HepG2 (cell line): ENCODE results near the gene ATP5F1E. TPM values are rescaled to one million over a fixed set of nuclear protein-coding genes. Genes with fewer than 3 reads are reported as not detected.
A peak's percentile ranks its signal among the peaks of the same experiment; 100 is the strongest.

Experiments
- ARNTL ChIP-seq: sonication (generic); formaldehyde crosslinking; IDR thresholded peaks from 2 replicates; pipeline ENCODE4 v1.4.0; 2020; ENCODE audit warnings: mild to moderate bottlenecking, missing genetic modification reagents
- DNMT1 ChIP-seq: sonication (generic); formaldehyde crosslinking; IDR thresholded peaks from 2 replicates; pipeline ENCODE4 v1.5.1; 2020; ENCODE audit warnings: mild to moderate bottlenecking, missing genetic modification reagents
- FOXK2 ChIP-seq: fragments of 450-650 bp; IDR thresholded peaks from 2 replicates; pipeline ENCODE4 v1.6.1; 2016
- GABPB1 ChIP-seq: IDR thresholded peaks from 2 replicates; pipeline ENCODE4 v1.6.1; 2016; ENCODE audit warnings: mild to moderate bottlenecking, missing genetic modification reagents, moderate library complexity, missing compliant biosample characterization
- KDM5B ChIP-seq: sonication (generic); formaldehyde crosslinking; IDR thresholded peaks from 2 replicates; pipeline ENCODE4 v1.4.0; 2020; ENCODE audit warnings: missing genetic modification reagents, mild to moderate bottlenecking, borderline replicate concordance
- MED1 ChIP-seq: sonication (generic); formaldehyde crosslinking; IDR thresholded peaks from 2 replicates; pipeline ENCODE4 v1.4.0; 2020; ENCODE audit warnings: missing genetic modification reagents
- MIER2 ChIP-seq: IDR thresholded peaks from 2 replicates; pipeline ENCODE4 v1.6.1; 2016; ENCODE audit warnings: missing biosample characterization, missing genetic modification reagents
- SOX5 ChIP-seq: IDR thresholded peaks from 2 replicates; pipeline ENCODE4 v1.6.1; 2016; ENCODE audit warnings: borderline replicate concordance
- ZSCAN30 ChIP-seq: sonication (generic); formaldehyde crosslinking; IDR thresholded peaks from 2 replicates; pipeline ENCODE4 v1.5.0; 2020; ENCODE audit warnings: mild to moderate bottlenecking, missing genetic modification reagents
- polyA plus RNA-seq, 8 experiments: library from polyadenylated mRNA; depleted of rRNA in 3 of 8; stranded (reverse) in 7 of 8; unstranded in 1 of 8; fragments of >200 nt; fragmentation: Illumina TruSeq in 4 of 8; extraction: Trizol in 4 of 8; gene quantifications; 2 replicates each; pipeline versions ENCODE4 v1.2.1 to v1.2.3, GENCODE V29; 2011 to 2016; ENCODE audit warnings: low read depth in 4 of 8, missing spikeins in 1 of 8, mixed read lengths in 1 of 8; ENCODE audit not compliant: insufficient read depth in 1 of 8
- total RNA-seq, 5 experiments: library from RNA; depleted of rRNA; stranded (reverse); fragments of >200 nt; fragmentation: Illumina TruSeq; extraction: Trizol; gene quantifications; 2 replicates each; pipeline ENCODE4 v1.2.3, GENCODE V29; 2016; ENCODE audit warnings: low read depth in 1 of 5
- TF ChIP-seq, protein P1 (sequence below), 2 experiments: IDR thresholded peaks; 2 replicates each; pipeline ENCODE4 v1.6.1; 2011 to 2012; ENCODE audit warnings: low read length in 2 of 2, borderline replicate concordance in 1 of 2, low read depth in 1 of 2, mild to moderate bottlenecking in 1 of 2, moderate library complexity in 1 of 2
- TF ChIP-seq, protein P2 (sequence below): sonication (generic); formaldehyde crosslinking; IDR thresholded peaks from 2 replicates; pipeline ENCODE4 v1.5.0; 2020; ENCODE audit warnings: mild to moderate bottlenecking, missing genetic modification reagents, borderline replicate concordance
- TF ChIP-seq, protein P3 (sequence below): sonication (generic); formaldehyde crosslinking; IDR thresholded peaks from 2 replicates; pipeline ENCODE4 v1.5.1; 2020; ENCODE audit warnings: missing genetic modification reagents, mild to moderate bottlenecking, borderline replicate concordance
- TF ChIP-seq, protein P4 (sequence below): sonication (generic); formaldehyde crosslinking; IDR thresholded peaks from 2 replicates; pipeline ENCODE4 v1.8.0; 2022; ENCODE audit warnings: mild to moderate bottlenecking, missing genetic modification reagents, moderate library complexity
- TF ChIP-seq, protein P5 (sequence below): sonication (generic); formaldehyde crosslinking; IDR thresholded peaks from 2 replicates; pipeline ENCODE4 v1.5.1; 2020; ENCODE audit warnings: mild to moderate bottlenecking, missing genetic modification reagents, moderate library complexity
- TF ChIP-seq, protein P6 (sequence below): sonication (generic); formaldehyde crosslinking; IDR thresholded peaks from 2 replicates; pipeline ENCODE4 v1.4.0; 2020; ENCODE audit warnings: missing genetic modification reagents

ATP5F1E gene
- total and polyA plus RNA-seq, 2 of the 13 experiments (the other 11 are each of a cell fraction or from before 2014, with no cell fraction given), result 121 to 134 TPM

DNA sequence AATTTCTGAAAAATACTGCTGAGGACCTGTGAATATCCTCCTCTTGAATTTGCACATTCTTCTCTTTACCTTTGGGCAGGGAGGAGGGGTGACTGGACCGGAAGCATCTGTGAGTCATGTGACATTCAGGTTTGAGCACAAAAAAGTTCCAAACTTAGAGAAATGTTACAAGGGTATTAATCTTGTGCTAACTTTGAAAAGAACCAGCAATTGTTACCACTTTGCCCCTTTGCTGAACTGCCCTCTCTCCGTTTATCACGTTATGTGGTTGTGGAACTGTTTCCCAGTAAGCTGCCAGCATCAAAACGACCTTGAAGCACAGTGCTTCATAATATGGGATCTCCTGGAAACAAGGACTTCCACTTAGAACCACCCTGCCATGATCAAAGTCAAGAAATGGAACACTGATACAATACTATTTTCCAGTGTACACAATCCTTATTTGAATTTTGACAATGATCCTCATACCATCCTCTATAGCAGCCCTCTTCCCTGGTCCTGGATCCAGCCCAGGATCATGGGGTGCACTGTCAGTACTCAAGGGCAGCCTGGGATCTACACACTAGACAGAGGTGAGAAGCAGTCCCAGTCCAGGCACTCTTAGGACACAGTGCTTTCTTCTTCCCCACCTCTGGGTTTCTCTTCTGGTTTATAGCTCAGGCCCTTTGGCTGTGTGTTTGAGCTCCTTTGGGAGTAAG is 15.2 kb downstream of the ATP5F1E start (continued):
- TF ChIP-seq, protein P1, sequence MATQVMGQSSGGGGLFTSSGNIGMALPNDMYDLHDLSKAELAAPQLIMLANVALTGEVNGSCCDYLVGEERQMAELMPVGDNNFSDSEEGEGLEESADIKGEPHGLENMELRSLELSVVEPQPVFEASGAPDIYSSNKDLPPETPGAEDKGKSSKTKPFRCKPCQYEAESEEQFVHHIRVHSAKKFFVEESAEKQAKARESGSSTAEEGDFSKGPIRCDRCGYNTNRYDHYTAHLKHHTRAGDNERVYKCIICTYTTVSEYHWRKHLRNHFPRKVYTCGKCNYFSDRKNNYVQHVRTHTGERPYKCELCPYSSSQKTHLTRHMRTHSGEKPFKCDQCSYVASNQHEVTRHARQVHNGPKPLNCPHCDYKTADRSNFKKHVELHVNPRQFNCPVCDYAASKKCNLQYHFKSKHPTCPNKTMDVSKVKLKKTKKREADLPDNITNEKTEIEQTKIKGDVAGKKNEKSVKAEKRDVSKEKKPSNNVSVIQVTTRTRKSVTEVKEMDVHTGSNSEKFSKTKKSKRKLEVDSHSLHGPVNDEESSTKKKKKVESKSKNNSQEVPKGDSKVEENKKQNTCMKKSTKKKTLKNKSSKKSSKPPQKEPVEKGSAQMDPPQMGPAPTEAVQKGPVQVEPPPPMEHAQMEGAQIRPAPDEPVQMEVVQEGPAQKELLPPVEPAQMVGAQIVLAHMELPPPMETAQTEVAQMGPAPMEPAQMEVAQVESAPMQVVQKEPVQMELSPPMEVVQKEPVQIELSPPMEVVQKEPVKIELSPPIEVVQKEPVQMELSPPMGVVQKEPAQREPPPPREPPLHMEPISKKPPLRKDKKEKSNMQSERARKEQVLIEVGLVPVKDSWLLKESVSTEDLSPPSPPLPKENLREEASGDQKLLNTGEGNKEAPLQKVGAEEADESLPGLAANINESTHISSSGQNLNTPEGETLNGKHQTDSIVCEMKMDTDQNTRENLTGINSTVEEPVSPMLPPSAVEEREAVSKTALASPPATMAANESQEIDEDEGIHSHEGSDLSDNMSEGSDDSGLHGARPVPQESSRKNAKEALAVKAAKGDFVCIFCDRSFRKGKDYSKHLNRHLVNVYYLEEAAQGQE (IDR thresholded peaks at IDR 0.05; ENCODE audit: borderline replicate concordance in 1 of 2, low read depth in 1 of 2, low read length in 2 of 2), result no peak
- no peak for TF ChIP-seq MIER2 (CRISPR knock-in tag)
- peak; percentile 32; the same call in 1 of the 2 replicates for TF ChIP-seq SOX5 (CRISPR knock-in tag)
- TF ChIP-seq, protein P2, sequence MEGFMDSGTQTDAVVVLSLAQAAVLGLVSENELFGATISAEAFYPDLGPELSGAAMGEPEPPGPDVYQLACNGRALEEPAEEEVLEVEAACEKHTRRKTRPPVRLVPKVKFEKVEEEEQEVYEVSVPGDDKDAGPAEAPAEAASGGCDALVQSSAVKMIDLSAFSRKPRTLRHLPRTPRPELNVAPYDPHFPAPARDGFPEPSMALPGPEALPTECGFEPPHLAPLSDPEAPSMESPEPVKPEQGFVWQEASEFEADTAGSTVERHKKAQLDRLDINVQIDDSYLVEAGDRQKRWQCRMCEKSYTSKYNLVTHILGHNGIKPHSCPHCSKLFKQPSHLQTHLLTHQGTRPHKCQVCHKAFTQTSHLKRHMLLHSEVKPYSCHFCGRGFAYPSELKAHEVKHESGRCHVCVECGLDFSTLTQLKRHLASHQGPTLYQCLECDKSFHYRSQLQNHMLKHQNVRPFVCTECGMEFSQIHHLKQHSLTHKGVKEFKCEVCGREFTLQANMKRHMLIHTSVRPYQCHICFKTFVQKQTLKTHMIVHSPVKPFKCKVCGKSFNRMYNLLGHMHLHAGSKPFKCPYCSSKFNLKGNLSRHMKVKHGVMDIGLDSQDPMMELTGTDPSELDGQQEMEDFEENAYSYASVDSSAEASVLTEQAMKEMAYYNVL, result 0 out of 2 replicates have a peak, but pooled peaks have one; percentile 12
- TF ChIP-seq, protein P3, sequence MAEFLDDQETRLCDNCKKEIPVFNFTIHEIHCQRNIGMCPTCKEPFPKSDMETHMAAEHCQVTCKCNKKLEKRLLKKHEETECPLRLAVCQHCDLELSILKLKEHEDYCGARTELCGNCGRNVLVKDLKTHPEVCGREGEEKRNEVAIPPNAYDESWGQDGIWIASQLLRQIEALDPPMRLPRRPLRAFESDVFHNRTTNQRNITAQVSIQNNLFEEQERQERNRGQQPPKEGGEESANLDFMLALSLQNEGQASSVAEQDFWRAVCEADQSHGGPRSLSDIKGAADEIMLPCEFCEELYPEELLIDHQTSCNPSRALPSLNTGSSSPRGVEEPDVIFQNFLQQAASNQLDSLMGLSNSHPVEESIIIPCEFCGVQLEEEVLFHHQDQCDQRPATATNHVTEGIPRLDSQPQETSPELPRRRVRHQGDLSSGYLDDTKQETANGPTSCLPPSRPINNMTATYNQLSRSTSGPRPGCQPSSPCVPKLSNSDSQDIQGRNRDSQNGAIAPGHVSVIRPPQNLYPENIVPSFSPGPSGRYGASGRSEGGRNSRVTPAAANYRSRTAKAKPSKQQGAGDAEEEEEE (CRISPR knock-in tag), result no peak
- no peak for TF ChIP-seq ARNTL (CRISPR knock-in tag)
- no peak for TF ChIP-seq DNMT1
- TF ChIP-seq MED1, result no peak
- TF ChIP-seq, protein P4, sequence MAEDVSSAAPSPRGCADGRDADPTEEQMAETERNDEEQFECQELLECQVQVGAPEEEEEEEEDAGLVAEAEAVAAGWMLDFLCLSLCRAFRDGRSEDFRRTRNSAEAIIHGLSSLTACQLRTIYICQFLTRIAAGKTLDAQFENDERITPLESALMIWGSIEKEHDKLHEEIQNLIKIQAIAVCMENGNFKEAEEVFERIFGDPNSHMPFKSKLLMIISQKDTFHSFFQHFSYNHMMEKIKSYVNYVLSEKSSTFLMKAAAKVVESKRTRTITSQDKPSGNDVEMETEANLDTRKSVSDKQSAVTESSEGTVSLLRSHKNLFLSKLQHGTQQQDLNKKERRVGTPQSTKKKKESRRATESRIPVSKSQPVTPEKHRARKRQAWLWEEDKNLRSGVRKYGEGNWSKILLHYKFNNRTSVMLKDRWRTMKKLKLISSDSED (CRISPR knock-in tag), result no peak
- no peak for TF ChIP-seq KDM5B
- TF ChIP-seq, protein P5, sequence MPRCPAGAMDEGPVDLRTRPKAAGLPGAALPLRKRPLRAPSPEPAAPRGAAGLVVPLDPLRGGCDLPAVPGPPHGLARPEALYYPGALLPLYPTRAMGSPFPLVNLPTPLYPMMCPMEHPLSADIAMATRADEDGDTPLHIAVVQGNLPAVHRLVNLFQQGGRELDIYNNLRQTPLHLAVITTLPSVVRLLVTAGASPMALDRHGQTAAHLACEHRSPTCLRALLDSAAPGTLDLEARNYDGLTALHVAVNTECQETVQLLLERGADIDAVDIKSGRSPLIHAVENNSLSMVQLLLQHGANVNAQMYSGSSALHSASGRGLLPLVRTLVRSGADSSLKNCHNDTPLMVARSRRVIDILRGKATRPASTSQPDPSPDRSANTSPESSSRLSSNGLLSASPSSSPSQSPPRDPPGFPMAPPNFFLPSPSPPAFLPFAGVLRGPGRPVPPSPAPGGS, result no peak
- TF ChIP-seq, protein P6, sequence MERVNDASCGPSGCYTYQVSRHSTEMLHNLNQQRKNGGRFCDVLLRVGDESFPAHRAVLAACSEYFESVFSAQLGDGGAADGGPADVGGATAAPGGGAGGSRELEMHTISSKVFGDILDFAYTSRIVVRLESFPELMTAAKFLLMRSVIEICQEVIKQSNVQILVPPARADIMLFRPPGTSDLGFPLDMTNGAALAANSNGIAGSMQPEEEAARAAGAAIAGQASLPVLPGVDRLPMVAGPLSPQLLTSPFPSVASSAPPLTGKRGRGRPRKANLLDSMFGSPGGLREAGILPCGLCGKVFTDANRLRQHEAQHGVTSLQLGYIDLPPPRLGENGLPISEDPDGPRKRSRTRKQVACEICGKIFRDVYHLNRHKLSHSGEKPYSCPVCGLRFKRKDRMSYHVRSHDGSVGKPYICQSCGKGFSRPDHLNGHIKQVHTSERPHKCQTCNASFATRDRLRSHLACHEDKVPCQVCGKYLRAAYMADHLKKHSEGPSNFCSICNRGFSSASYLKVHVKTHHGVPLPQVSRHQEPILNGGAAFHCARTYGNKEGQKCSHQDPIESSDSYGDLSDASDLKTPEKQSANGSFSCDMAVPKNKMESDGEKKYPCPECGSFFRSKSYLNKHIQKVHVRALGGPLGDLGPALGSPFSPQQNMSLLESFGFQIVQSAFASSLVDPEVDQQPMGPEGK (CRISPR knock-in tag), result no peak
- no peak for TF ChIP-seq ZSCAN30
- no peak for TF ChIP-seq FOXK2
- TF ChIP-seq GABPB1 (CRISPR knock-in tag), result peak; percentile 45; the same call in 1 of the 2 replicates
